K562 (cell line): Measurements from ENCODE around the gene HYOU1. TPM values are rescaled to one million over a fixed set of nuclear protein-coding genes. Genes with fewer than 3 reads are reported as not detected.

ENCODE experiments used
- ARHGAP35 ChIP-seq: fragments of 450-650 bp; IDR thresholded peaks from 2 replicates; pipeline ENCODE4 v1.6.1; 2018; ENCODE audit not compliant: partially characterized antibody
- ARID2 ChIP-seq: fragments of 450-650 bp; IDR thresholded peaks from 2 replicates; pipeline ENCODE4 v1.6.1; 2017; ENCODE audit warnings: antibody characterized with exemption, mild to moderate bottlenecking
- BHLHE40 ChIP-seq: IDR thresholded peaks from 2 replicates; pipeline ENCODE4 v1.6.1; 2011; ENCODE audit warnings: low read length, improper control_type of control experiment
- FOSL1 ChIP-seq: fragments of 200-800 bp; sonication (Bioruptor generic); conservative IDR thresholded peaks from 2 replicates; pipeline ENCODE4 v1.6.1; 2016; ENCODE audit warnings: missing genetic modification characterization, missing compliant biosample characterization
- KLF16 ChIP-seq: IDR thresholded peaks from 2 replicates; pipeline ENCODE4 v1.6.1; 2016; ENCODE audit warnings: antibody characterized with exemption
- LEF1 ChIP-seq: fragments of 450-650 bp; IDR thresholded peaks from 2 replicates; pipeline ENCODE4 v1.6.1; 2016; ENCODE audit warnings: mild to moderate bottlenecking
- MYBL2 ChIP-seq, 2 experiments: fragments of 450-650 bp in 1 of 2; sonication (generic) in 1 of 2; formaldehyde crosslinking in 1 of 2; IDR thresholded peaks; 2 replicates each; pipeline versions ENCODE4 v1.6.1 to v1.8.1; 2017 to 2022; ENCODE audit warnings: borderline replicate concordance in 1 of 2, inconsistent platforms in 1 of 2, low read depth in 1 of 2, mild to moderate bottlenecking in 1 of 2, missing genetic modification reagents in 1 of 2, moderate library complexity in 1 of 2
- NRF1 ChIP-seq, 2 experiments: fragments of 450-650 bp; IDR thresholded peaks in 1 of 2; conservative IDR thresholded peaks in 1 of 2; 2 replicates each; pipeline ENCODE4 v1.6.1; 2014; ENCODE audit warnings: mild to moderate bottlenecking in 2 of 2
- SIX5 ChIP-seq, 2 experiments: IDR thresholded peaks; 2 replicates each; pipeline ENCODE4 v1.6.1; 2011; ENCODE audit warnings: low read length in 2 of 2, borderline replicate concordance in 1 of 2, low read depth in 1 of 2, mild to moderate bottlenecking in 1 of 2, moderate library complexity in 1 of 2; ENCODE audit not compliant: insufficient read depth in 1 of 2
- SREBF2 ChIP-seq: sonication (generic); formaldehyde crosslinking; IDR thresholded peaks from 2 replicates; pipeline ENCODE4 v1.4.0; 2020; ENCODE audit warnings: mild to moderate bottlenecking, missing genetic modification reagents
- STAG1 ChIP-seq: sonication (generic); formaldehyde crosslinking; IDR thresholded peaks from 2 replicates; pipeline ENCODE4 v1.5.0; 2020; ENCODE audit warnings: missing genetic modification reagents, borderline replicate concordance
- STAT5B ChIP-seq: fragments of 250-450 bp; sonication (Bioruptor Pico); IDR thresholded peaks from 2 replicates; pipeline ENCODE4 v1.8.0; 2021; ENCODE audit warnings: mild to moderate bottlenecking, inconsistent platforms
- SUPT5H ChIP-seq: fragments of 450-650 bp; IDR thresholded peaks from 2 replicates; pipeline ENCODE4 v1.6.1; 2016
- TARDBP ChIP-seq: fragments of 450-650 bp; IDR thresholded peaks from 2 replicates; pipeline ENCODE4 v1.6.1; 2016
- ZBED1 ChIP-seq: IDR thresholded peaks from 2 replicates; pipeline ENCODE4 v1.6.1; 2014
- ZBTB7A ChIP-seq: IDR thresholded peaks from 2 replicates; pipeline ENCODE4 v1.6.1; 2011; ENCODE audit warnings: low read depth, mild to moderate bottlenecking, low read length, moderate library complexity, borderline replicate concordance; ENCODE audit not compliant: control insufficient read depth
- ZC3H4 ChIP-seq: sonication (generic); formaldehyde crosslinking; IDR thresholded peaks from 2 replicates; pipeline ENCODE4 v1.9.0; 2021; ENCODE audit warnings: missing genetic modification reagents, borderline replicate concordance
- ZNF282 ChIP-seq: sonication (generic); formaldehyde crosslinking; IDR thresholded peaks from 2 replicates; pipeline ENCODE4 v1.8.1; 2023; ENCODE audit warnings: missing genetic modification reagents
- ZNF778 ChIP-seq: fragments of 450-650 bp; formaldehyde crosslinking; IDR thresholded peaks from 2 replicates; pipeline ENCODE4 v1.4.0; 2020; ENCODE audit warnings: mild to moderate bottlenecking, moderate library complexity
- polyA plus RNA-seq, 8 experiments: library from polyadenylated mRNA; depleted of rRNA in 4 of 8; stranded (reverse) in 5 of 8; unstranded in 3 of 8; fragments of >200 nt; fragmentation: Nextera tagmentation in 2 of 8; fragmentation: Illumina TruSeq in 1 of 8; extraction: Ambion mirVana in 2 of 8; extraction: Trizol in 1 of 8; gene quantifications; 2 replicates each; pipeline versions ENCODE4 v1.2.1 to v1.2.3, GENCODE V29; 2011 to 2014; ENCODE audit warnings: inconsistent platforms in 1 of 8, missing spikeins in 1 of 8
- total RNA-seq, 7 experiments: library from RNA; depleted of rRNA in 6 of 7; stranded (reverse); fragments of >200 nt in 6 of 7; fragmentation: Illumina TruSeq in 2 of 7; extraction: Trizol in 2 of 7; gene quantifications; 2 replicates each; pipeline versions ENCODE4 v1.2.1 to v1.2.3, GENCODE V29; 2011 to 2021; ENCODE audit warnings: low replicate concordance in 1 of 7
- TF ChIP-seq, protein P1 (sequence below): fragments of 450-650 bp; IDR thresholded peaks from 2 replicates; pipeline ENCODE4 v1.7.1; 2018; ENCODE audit warnings: mild to moderate bottlenecking, low read depth; ENCODE audit not compliant: partially characterized antibody
- TF ChIP-seq, protein P2 (sequence below): fragments of 250-450 bp; sonication (Bioruptor Pico); IDR thresholded peaks from 2 replicates; pipeline ENCODE4 v1.5.0; 2020; ENCODE audit warnings: mild to moderate bottlenecking, borderline replicate concordance
- TF ChIP-seq, protein P3 (sequence below): fragments of 450-650 bp; IDR thresholded peaks from 2 replicates; pipeline ENCODE4 v1.6.1; 2016; ENCODE audit warnings: antibody characterized with exemption
- TF ChIP-seq, protein P4 (sequence below): fragments of 450-650 bp; formaldehyde crosslinking; IDR thresholded peaks from 2 replicates; pipeline ENCODE4 v1.4.0; 2020; ENCODE audit warnings: mild to moderate bottlenecking, moderate library complexity

Gene HYOU1
- total and polyA plus RNA-seq, 9 of the 15 experiments (the other 6 are each of a cell fraction or from before 2014, with no cell fraction given) = 19.5 to 197 (median 128) TPM

DNA sequence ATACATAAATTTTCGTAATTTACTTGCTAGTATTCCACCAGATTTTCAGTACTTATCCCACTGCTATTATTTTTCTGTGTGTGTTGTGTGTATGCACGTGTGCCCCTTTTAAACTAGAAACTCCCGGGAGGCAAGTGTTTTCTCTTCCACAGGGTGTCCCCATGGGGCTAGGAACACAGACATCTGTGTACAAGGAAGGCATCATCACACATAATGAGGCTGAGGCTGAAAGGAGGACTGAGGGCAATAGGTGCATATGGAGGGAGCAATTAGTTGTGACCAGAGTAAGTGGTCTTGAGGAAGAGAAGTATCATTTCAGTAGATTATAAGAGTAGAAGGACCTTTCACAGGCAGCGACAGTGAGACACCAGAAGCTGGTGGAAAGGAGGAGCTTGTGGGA is 46.8 kb upstream of the HYOU1 start (continued):
- TF ChIP-seq, protein P1, sequence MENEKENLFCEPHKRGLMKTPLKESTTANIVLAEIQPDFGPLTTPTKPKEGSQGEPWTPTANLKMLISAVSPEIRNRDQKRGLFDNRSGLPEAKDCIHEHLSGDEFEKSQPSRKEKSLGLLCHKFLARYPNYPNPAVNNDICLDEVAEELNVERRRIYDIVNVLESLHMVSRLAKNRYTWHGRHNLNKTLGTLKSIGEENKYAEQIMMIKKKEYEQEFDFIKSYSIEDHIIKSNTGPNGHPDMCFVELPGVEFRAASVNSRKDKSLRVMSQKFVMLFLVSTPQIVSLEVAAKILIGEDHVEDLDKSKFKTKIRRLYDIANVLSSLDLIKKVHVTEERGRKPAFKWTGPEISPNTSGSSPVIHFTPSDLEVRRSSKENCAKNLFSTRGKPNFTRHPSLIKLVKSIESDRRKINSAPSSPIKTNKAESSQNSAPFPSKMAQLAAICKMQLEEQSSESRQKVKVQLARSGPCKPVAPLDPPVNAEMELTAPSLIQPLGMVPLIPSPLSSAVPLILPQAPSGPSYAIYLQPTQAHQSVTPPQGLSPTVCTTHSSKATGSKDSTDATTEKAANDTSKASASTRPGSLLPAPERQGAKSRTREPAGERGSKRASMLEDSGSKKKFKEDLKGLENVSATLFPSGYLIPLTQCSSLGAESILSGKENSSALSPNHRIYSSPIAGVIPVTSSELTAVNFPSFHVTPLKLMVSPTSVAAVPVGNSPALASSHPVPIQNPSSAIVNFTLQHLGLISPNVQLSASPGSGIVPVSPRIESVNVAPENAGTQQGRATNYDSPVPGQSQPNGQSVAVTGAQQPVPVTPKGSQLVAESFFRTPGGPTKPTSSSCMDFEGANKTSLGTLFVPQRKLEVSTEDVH = no peak
- no peak for TF ChIP-seq KLF16
- TF ChIP-seq, protein P2, sequence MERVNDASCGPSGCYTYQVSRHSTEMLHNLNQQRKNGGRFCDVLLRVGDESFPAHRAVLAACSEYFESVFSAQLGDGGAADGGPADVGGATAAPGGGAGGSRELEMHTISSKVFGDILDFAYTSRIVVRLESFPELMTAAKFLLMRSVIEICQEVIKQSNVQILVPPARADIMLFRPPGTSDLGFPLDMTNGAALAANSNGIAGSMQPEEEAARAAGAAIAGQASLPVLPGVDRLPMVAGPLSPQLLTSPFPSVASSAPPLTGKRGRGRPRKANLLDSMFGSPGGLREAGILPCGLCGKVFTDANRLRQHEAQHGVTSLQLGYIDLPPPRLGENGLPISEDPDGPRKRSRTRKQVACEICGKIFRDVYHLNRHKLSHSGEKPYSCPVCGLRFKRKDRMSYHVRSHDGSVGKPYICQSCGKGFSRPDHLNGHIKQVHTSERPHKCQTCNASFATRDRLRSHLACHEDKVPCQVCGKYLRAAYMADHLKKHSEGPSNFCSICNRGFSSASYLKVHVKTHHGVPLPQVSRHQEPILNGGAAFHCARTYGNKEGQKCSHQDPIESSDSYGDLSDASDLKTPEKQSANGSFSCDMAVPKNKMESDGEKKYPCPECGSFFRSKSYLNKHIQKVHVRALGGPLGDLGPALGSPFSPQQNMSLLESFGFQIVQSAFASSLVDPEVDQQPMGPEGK = no peak
- TF ChIP-seq SIX5 (IDR thresholded peaks at IDR 0.05; ENCODE audit: borderline replicate concordance in 1 of 2, insufficient read depth in 1 of 2, low read depth in 1 of 2, low read length in 2 of 2) = no peak
- TF ChIP-seq, protein P3, sequence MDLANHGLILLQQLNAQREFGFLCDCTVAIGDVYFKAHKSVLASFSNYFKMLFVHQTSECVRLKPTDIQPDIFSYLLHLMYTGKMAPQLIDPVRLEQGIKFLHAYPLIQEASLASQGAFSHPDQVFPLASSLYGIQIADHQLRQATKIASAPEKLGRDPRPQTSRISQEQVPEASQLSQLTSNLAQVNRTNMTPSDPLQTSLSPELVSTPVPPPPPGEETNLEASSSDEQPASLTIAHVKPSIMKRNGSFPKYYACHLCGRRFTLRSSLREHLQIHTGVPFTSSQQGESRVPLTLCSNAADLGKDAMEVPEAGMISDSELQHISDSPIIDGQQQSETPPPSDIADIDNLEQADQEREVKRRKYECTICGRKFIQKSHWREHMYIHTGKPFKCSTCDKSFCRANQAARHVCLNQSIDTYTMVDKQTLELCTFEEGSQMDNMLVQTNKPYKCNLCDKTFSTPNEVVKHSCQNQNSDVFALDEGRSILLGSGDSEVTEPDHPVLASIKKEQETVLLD = no peak
- TF ChIP-seq ARID2 = 0 out of 2 replicates have a peak, but pooled peaks have one; percentile 45
- TF ChIP-seq ZBTB7A = no peak
- TF ChIP-seq SUPT5H = no peak
- TF ChIP-seq LEF1 = no peak
- TF ChIP-seq FOSL1 (tag) = no peak
- no peak for TF ChIP-seq ARHGAP35
- no peak for TF ChIP-seq MYBL2 (IDR thresholded peaks at IDR 0.05; ENCODE audit: low read depth)
- TF ChIP-seq MYBL2 (CRISPR knock-in tag; IDR thresholded peaks at IDR 0.05; ENCODE audit: borderline replicate concordance) = no peak
- no peak for TF ChIP-seq NRF1 (conservative IDR thresholded peaks at IDR 0.05 in 1 of 2, IDR thresholded peaks at IDR 0.05 in 1 of 2)
- peak; percentile 28; the same call in 1 of the 2 replicates for TF ChIP-seq BHLHE40
- no peak for TF ChIP-seq ZNF282 (CRISPR knock-in tag)
- TF ChIP-seq, protein P4, sequence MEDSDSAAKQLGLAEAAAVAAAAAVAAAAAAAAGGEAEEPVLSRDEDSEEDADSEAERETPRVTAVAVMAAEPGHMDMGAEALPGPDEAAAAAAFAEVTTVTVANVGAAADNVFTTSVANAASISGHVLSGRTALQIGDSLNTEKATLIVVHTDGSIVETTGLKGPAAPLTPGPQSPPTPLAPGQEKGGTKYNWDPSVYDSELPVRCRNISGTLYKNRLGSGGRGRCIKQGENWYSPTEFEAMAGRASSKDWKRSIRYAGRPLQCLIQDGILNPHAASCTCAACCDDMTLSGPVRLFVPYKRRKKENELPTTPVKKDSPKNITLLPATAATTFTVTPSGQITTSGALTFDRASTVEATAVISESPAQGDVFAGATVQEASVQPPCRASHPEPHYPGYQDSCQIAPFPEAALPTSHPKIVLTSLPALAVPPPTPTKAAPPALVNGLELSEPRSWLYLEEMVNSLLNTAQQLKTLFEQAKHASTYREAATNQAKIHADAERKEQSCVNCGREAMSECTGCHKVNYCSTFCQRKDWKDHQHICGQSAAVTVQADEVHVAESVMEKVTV (CRISPR knock-in tag) = peak; percentile 39; the same call in 1 of the 2 replicates
- no peak for TF ChIP-seq TARDBP
- TF ChIP-seq STAG1 (CRISPR knock-in tag) = no peak
- TF ChIP-seq SREBF2 (CRISPR knock-in tag) = no peak
- TF ChIP-seq ZC3H4 = no peak
- TF ChIP-seq ZBED1 = no peak
- no peak for TF ChIP-seq STAT5B (CRISPR knock-in tag)
- TF ChIP-seq ZNF778 = no peak
